ENCODE data around the gene ESRRA. TPM values are rescaled to one million over a fixed set of nuclear protein-coding genes. Genes with fewer than 3 reads are reported as not detected.

The ESRRA gene
- total and polyA plus RNA-seq, 9 of the 15 experiments (the other 6 are each of a cell fraction or from before 2014, with no cell fraction given) = 0.27 to 89.7 (median 23.7) TPM

DNA sequence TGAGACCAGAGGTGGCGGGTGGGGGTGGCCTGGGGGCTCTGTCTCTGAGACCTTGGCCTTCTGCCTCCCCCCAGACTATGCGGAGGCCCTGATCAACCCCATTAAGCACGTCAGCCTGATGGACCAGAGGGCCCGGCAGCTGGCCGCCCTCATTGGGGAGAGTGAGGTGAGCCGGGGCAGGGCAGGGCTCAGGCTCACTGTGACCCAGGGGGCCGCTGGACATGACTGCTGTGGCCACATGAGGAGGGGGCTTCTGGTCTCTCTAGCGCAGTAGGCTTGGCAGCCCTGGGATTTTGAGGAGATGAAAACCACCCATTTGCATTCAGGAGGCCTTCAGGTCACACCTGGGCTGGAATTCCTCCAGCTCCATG is 41.4 kb upstream of the ESRRA start:
- intact Hi-C loops (cut with micrococcal nuclease) (no loop called here), in situ Hi-C loops (cut with MboI) (no loop called here)
- Histone ChIP-seq H4K20me1 (replicated peaks; ENCODE audit: control insufficient read depth, insufficient read depth, low read length) (0 out of 2 replicates have a peak, but pooled peaks cover 4% of the 10 kb centered on the region), H3K27ac (ENCODE audit: extremely low read depth, low read depth, low read length) (no peak overlapping the region), H2AFZ (ENCODE audit: low read depth, low read length) (no peak overlapping the region), H3K27me3 (ENCODE audit: control insufficient read depth in 2 of 2, insufficient read depth in 2 of 2, low read length in 2 of 2) (no peaks in the 10 kb centered on the region), H3K4me3 (no peak overlapping the region), H3K9me3 (replicated peaks; ENCODE audit: control insufficient read depth, insufficient read depth, low read depth, low read length) (no peaks in the 10 kb centered on the region), H3K36me3 (ENCODE audit: control insufficient read depth, insufficient read depth, low read length) (peaks cover 86% of the 10 kb centered on the region), H3K9ac (ENCODE audit: insufficient read depth in 1 of 2, low read depth in 2 of 2, low read length in 2 of 2) (peak overlapping the region in 1 of 2 experiments; percentile 18; a peak in 1 of 4 replicates), H3K79me2 (ENCODE audit: control insufficient read depth, insufficient read depth, low read length) (peaks cover 10% of the 10 kb centered on the region; the same call in 2 of the 3 replicates), H3K4me1 (replicated peaks in 1 of 2; ENCODE audit: control insufficient read depth in 2 of 2, insufficient read depth in 2 of 2, low read length in 2 of 2) (peaks cover 14 to 51% of the 10 kb centered on the region in 2 experiments), H3K4me2 (ENCODE audit: insufficient read depth, low read length) (no peak overlapping the region), H3K9me1 (ENCODE audit: control insufficient read depth, insufficient read depth, low read length) (peaks cover 3% of the 10 kb centered on the region)
- ChIA-PET CTCF (ENCODE audit: low intra/inter-chr PET ratio) (no interaction called here), POLR2A (interaction anchor here (0.6 to 2.4 kb wide), 6 partner anchors 8 to 59 kb away, joined by 3 to 7 read pairs (median 4); partner anchors contain the start of genes PLCB3 and PPP1R14B)
- no peak for ATAC-seq
- 94% methylated on average over 7 of the region's 8 CpGs for WGBS (ENCODE audit: insufficient coverage, low coverage, missing lambda C conversion rate)
- TF ChIP-seq NCOA1 (IDR thresholded peaks at IDR 0.05; ENCODE audit: low read depth) (no peak), CBX8 (IDR thresholded peaks at IDR 0.05; ENCODE audit: borderline replicate concordance, extremely low read depth, low read depth, low read length, poor library complexity, severe bottlenecking) (no peak), TBL1XR1 (IDR thresholded peaks at IDR 0.05; ENCODE audit: low read length in 2 of 2) (no peak), ZNF134 (CRISPR knock-in tag; conservative IDR thresholded peaks at IDR 0.05) (no peak), ATF1 (CRISPR knock-in tag; IDR thresholded peaks at IDR 0.05) (no peak), ATF1 (tag; IDR thresholded peaks at IDR 0.05) (no peak), PML (IDR thresholded peaks at IDR 0.05; ENCODE audit: low read length) (no peak), EGR1 (conservative IDR thresholded peaks at IDR 0.05) (no peak), ZNF12 (CRISPR knock-in tag; IDR thresholded peaks at IDR 0.05) (no peak)
- TF ChIP-seq, protein P1, sequence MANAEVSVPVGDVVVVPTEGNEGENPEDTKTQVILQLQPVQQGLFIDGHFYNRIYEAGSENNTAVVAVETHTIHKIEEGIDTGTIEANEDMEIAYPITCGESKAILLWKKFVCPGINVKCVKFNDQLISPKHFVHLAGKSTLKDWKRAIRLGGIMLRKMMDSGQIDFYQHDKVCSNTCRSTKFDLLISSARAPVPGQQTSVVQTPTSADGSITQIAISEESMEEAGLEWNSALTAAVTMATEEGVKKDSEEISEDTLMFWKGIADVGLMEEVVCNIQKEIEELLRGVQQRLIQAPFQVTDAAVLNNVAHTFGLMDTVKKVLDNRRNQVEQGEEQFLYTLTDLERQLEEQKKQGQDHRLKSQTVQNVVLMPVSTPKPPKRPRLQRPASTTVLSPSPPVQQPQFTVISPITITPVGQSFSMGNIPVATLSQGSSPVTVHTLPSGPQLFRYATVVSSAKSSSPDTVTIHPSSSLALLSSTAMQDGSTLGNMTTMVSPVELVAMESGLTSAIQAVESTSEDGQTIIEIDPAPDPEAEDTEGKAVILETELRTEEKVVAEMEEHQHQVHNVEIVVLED (CRISPR knock-in tag; IDR thresholded peaks at IDR 0.05) = no peak
- FAIRE-seq = no peak
- BruUV-seq (replicated peaks) = no TSS peak
- no peak for DNase-seq (ENCODE audit: extremely low read depth in 1 of 4, low spot score in 3 of 4)
